GM23338 (cell line): ENCODE data around the gene SART1. TPM values are rescaled to one million over a fixed set of nuclear protein-coding genes. Genes with fewer than 3 reads are reported as not detected.

Experiments used
- ATAC-seq: fragments of 200-7000 bp; cut with Tn5 transposase; 3 replicates; pipeline ENCODE4 v1.9.1; 2020
- DNase-seq: peaks from one replicate; pipeline ENCODE4 v3.0.0-alpha.2; 2015; ENCODE audit warnings: low spot score
- H2AFZ ChIP-seq: fragments of 200-600 bp; sonication (generic); 2 replicates; pipeline ENCODE4 v1.8.0; 2016; ENCODE audit warnings: antibody characterized with exemption, mild to moderate bottlenecking, moderate library complexity
- H3F3A ChIP-seq: fragments of 200-600 bp; sonication (generic); replicated peaks from 2 replicates; pipeline ENCODE4 v1.8.0; 2017; ENCODE audit warnings: antibody characterized with exemption, mixed run types, low read depth
- H3K27ac ChIP-seq: fragments of 200-600 bp; sonication (generic); 2 replicates; pipeline ENCODE4 v1.6.1; 2016; ENCODE audit warnings: low read depth
- H3K27me3 ChIP-seq: fragments of 200-600 bp; sonication (generic); 2 replicates; pipeline ENCODE4 v1.8.0; 2016; ENCODE audit warnings: mild to moderate bottlenecking, mixed run types, moderate library complexity; ENCODE audit not compliant: insufficient read depth
- H3K36me3 ChIP-seq: fragments of 200-600 bp; sonication (generic); 2 replicates; pipeline ENCODE4 v1.8.0; 2016; ENCODE audit warnings: mild to moderate bottlenecking; ENCODE audit not compliant: insufficient read depth
- H3K4me1 ChIP-seq: fragments of 200-600 bp; sonication (generic); 2 replicates; pipeline ENCODE4 v1.8.0; 2016; ENCODE audit warnings: mild to moderate bottlenecking, moderate library complexity; ENCODE audit not compliant: insufficient read depth
- H3K4me2 ChIP-seq: fragments of 200-600 bp; sonication (generic); 2 replicates; pipeline ENCODE4 v1.7.1; 2017; ENCODE audit warnings: mixed run types
- H3K4me3 ChIP-seq: fragments of 200-600 bp; sonication (generic); 2 replicates; pipeline ENCODE4 v1.6.1; 2016; ENCODE audit warnings: mixed run types
- H3K79me2 ChIP-seq: fragments of 200-600 bp; sonication (generic); replicated peaks from 2 replicates; pipeline ENCODE4 v1.8.0; 2017; ENCODE audit warnings: mild to moderate bottlenecking; ENCODE audit not compliant: insufficient read depth
- H3K9me2 ChIP-seq: fragments of 200-600 bp; sonication (generic); 2 replicates; pipeline ENCODE4 v1.8.0; 2017; ENCODE audit not compliant: insufficient read depth
- H4K20me1 ChIP-seq: fragments of 200-600 bp; sonication (generic); replicated peaks from 2 replicates; pipeline ENCODE4 v1.8.0; 2017; ENCODE audit warnings: mild to moderate bottlenecking; ENCODE audit not compliant: insufficient read depth
- H3K27ac Mint-ChIP-seq: 2 replicates; pipeline ENCODE4 v1.8.0; 2020; ENCODE audit warnings: inconsistent platforms, mild to moderate bottlenecking, moderate library complexity, mixed read lengths
- H3K27me3 Mint-ChIP-seq: 3 replicates; pipeline ENCODE4 v1.8.0; 2022; ENCODE audit warnings: low read depth, mild to moderate bottlenecking, moderate library complexity, mixed read lengths, inconsistent platforms; ENCODE audit not compliant: insufficient read depth, poor library complexity
- H3K36me3 Mint-ChIP-seq: 3 replicates; pipeline ENCODE4 v1.8.0; 2021; ENCODE audit warnings: low read depth, mild to moderate bottlenecking, inconsistent platforms, moderate library complexity, mixed read lengths
- H3K4me1 Mint-ChIP-seq: 3 replicates; pipeline ENCODE4 v1.8.0; 2020; ENCODE audit warnings: mild to moderate bottlenecking, inconsistent platforms, mixed read lengths
- H3K4me3 Mint-ChIP-seq: 3 replicates; pipeline ENCODE4 v1.8.0; 2021; ENCODE audit warnings: moderate library complexity, mild to moderate bottlenecking, inconsistent platforms, mixed read lengths
- H3K9me3 Mint-ChIP-seq: 3 replicates; pipeline ENCODE4 v1.8.0; 2020; ENCODE audit warnings: moderate library complexity, mild to moderate bottlenecking, inconsistent platforms, mixed read lengths
- ETS1 ChIP-seq: IDR thresholded peaks from 2 replicates; pipeline ENCODE4 v1.6.1; 2016; ENCODE audit warnings: antibody characterized with exemption
- EZH2 ChIP-seq: fragments of 200-600 bp; sonication (generic); IDR thresholded peaks from one replicate; pipeline ENCODE4 v1.8.0; 2017; ENCODE audit warnings: antibody characterized with exemption, mild to moderate bottlenecking, low read depth; ENCODE audit not compliant: unreplicated experiment
- EZH2phosphoT487 ChIP-seq: fragments of 200-600 bp; sonication (generic); IDR thresholded peaks from one replicate; pipeline ENCODE4 v1.8.1; 2018; ENCODE audit warnings: antibody characterized with exemption; ENCODE audit not compliant: unreplicated experiment
- JUNB ChIP-seq: IDR thresholded peaks from one replicate; pipeline ENCODE4 v1.6.1; 2016; ENCODE audit warnings: antibody characterized with exemption; ENCODE audit not compliant: unreplicated experiment
- NANOG ChIP-seq: IDR thresholded peaks from 2 replicates; pipeline ENCODE4 v1.6.1; 2016; ENCODE audit warnings: antibody characterized with exemption, borderline replicate concordance
- POLR2AphosphoS5 ChIP-seq: IDR thresholded peaks from 2 replicates; pipeline ENCODE4 v1.6.1; 2016; ENCODE audit warnings: antibody characterized with exemption, low read depth
- STAT1 ChIP-seq: IDR thresholded peaks from one replicate; pipeline ENCODE4 v1.6.1; 2016; ENCODE audit warnings: antibody characterized with exemption; ENCODE audit not compliant: unreplicated experiment
- ZNF114 ChIP-seq: fragments of 250-450 bp; sonication (Bioruptor Pico); IDR thresholded peaks from 2 replicates; pipeline ENCODE4 v1.5.0; 2020; ENCODE audit warnings: mild to moderate bottlenecking, moderate library complexity
- polyA plus RNA-seq: library from polyadenylated mRNA; unstranded; fragments of >200 nt; fragmentation: Nextera tagmentation; extraction: Ambion mirVana; gene quantifications from 2 replicates; pipeline ENCODE4 v1.2.1, GENCODE V29; 2016
- total RNA-seq: library from RNA; depleted of rRNA; stranded (reverse); fragments of >200 nt; shearing (Covaris generic); gene quantifications from 2 replicates; pipeline ENCODE4 v1.2.3, GENCODE V29; 2014
- TF ChIP-seq, protein P1 (sequence below): fragments of 250-450 bp; sonication (Bioruptor Pico); IDR thresholded peaks from 2 replicates; pipeline ENCODE4 v1.5.0; 2020; ENCODE audit warnings: mild to moderate bottlenecking, moderate library complexity
- TF ChIP-seq, protein P2 (sequence below), 2 experiments: fragments of 200-600 bp in 1 of 2; sonication (generic) in 1 of 2; conservative IDR thresholded peaks; 2 replicates each; pipeline versions ENCODE4 v1.5.1 to v1.6.1; 2016 to 2017; ENCODE audit warnings: antibody characterized with exemption in 2 of 2, low read depth in 2 of 2, mild to moderate bottlenecking in 2 of 2, moderate library complexity in 1 of 2
- TF ChIP-seq, protein P3 (sequence below): IDR thresholded peaks from one replicate; pipeline ENCODE4 v1.6.1; 2018; ENCODE audit warnings: antibody characterized with exemption; ENCODE audit not compliant: unreplicated experiment

Gene SART1
- total and polyA plus RNA-seq, 2 experiments from 2014 or later, result 43.9 to 91.0 TPM

DNA sequence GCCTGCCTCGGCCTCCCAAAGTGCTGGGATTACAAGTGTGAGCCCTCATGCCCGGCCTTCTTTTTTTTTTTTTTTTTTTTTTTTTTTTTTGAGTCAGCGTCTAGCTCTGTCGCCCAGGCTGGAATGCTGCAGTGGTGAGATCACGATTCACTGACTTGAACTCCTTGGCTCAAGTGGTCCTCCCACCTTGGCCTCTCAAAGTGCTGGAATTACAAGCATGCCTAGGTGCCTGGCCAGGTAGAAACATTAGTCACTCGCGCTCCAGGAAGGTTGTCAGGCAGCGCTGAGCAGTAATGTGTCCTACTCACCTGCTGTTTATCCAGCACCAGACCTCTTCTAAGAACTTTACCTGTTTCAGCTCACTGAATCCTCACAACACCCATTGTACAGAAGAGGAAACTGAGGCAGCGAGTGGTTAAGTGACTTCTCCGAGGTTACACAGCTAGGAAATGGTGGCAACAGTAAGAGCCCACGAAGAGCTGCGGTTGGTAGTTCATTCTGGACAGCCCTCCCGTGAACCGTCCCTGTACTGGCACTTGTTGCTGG lies 49.8 kb downstream of the SART1 start:
- H3K4me1 Mint-ChIP-seq, result peaks cover 15% of the 10 kb centered on the region; the same call in 2 of the 3 replicates
- Histone ChIP-seq H3K36me3 (no peaks in the 10 kb centered on the region), H3F3A (0 out of 2 replicates have a peak, but pooled peaks cover 3% of the 10 kb centered on the region), H4K20me1 (no peaks in the 10 kb centered on the region), H3K27me3 (peaks cover 23% of the 10 kb centered on the region), H2AFZ (peak overlapping the region; percentile 97), H3K4me1 (0 out of 2 replicates have a peak, but pooled peaks cover 8% of the 10 kb centered on the region), H3K9me2 (no peaks in the 10 kb centered on the region), H3K4me2 (peak overlapping the region; percentile 80), H3K4me3 (peak overlapping the region; percentile 57), H3K27ac (no peak overlapping the region), H3K79me2 (no peaks in the 10 kb centered on the region)
- peaks cover 16% of the 10 kb centered on the region for H3K27me3 Mint-ChIP-seq
- no peaks in the 10 kb centered on the region; the same call in 2 of the 3 replicates for H3K36me3 Mint-ChIP-seq
- TF ChIP-seq STAT1 (no peak), NANOG (no peak), ETS1 (no peak), EZH2 (no peak), POLR2AphosphoS5 (no peak), ZNF114 (no peak), EZH2phosphoT487 (no peak), JUNB (no peak)
- TF ChIP-seq, protein P1, sequence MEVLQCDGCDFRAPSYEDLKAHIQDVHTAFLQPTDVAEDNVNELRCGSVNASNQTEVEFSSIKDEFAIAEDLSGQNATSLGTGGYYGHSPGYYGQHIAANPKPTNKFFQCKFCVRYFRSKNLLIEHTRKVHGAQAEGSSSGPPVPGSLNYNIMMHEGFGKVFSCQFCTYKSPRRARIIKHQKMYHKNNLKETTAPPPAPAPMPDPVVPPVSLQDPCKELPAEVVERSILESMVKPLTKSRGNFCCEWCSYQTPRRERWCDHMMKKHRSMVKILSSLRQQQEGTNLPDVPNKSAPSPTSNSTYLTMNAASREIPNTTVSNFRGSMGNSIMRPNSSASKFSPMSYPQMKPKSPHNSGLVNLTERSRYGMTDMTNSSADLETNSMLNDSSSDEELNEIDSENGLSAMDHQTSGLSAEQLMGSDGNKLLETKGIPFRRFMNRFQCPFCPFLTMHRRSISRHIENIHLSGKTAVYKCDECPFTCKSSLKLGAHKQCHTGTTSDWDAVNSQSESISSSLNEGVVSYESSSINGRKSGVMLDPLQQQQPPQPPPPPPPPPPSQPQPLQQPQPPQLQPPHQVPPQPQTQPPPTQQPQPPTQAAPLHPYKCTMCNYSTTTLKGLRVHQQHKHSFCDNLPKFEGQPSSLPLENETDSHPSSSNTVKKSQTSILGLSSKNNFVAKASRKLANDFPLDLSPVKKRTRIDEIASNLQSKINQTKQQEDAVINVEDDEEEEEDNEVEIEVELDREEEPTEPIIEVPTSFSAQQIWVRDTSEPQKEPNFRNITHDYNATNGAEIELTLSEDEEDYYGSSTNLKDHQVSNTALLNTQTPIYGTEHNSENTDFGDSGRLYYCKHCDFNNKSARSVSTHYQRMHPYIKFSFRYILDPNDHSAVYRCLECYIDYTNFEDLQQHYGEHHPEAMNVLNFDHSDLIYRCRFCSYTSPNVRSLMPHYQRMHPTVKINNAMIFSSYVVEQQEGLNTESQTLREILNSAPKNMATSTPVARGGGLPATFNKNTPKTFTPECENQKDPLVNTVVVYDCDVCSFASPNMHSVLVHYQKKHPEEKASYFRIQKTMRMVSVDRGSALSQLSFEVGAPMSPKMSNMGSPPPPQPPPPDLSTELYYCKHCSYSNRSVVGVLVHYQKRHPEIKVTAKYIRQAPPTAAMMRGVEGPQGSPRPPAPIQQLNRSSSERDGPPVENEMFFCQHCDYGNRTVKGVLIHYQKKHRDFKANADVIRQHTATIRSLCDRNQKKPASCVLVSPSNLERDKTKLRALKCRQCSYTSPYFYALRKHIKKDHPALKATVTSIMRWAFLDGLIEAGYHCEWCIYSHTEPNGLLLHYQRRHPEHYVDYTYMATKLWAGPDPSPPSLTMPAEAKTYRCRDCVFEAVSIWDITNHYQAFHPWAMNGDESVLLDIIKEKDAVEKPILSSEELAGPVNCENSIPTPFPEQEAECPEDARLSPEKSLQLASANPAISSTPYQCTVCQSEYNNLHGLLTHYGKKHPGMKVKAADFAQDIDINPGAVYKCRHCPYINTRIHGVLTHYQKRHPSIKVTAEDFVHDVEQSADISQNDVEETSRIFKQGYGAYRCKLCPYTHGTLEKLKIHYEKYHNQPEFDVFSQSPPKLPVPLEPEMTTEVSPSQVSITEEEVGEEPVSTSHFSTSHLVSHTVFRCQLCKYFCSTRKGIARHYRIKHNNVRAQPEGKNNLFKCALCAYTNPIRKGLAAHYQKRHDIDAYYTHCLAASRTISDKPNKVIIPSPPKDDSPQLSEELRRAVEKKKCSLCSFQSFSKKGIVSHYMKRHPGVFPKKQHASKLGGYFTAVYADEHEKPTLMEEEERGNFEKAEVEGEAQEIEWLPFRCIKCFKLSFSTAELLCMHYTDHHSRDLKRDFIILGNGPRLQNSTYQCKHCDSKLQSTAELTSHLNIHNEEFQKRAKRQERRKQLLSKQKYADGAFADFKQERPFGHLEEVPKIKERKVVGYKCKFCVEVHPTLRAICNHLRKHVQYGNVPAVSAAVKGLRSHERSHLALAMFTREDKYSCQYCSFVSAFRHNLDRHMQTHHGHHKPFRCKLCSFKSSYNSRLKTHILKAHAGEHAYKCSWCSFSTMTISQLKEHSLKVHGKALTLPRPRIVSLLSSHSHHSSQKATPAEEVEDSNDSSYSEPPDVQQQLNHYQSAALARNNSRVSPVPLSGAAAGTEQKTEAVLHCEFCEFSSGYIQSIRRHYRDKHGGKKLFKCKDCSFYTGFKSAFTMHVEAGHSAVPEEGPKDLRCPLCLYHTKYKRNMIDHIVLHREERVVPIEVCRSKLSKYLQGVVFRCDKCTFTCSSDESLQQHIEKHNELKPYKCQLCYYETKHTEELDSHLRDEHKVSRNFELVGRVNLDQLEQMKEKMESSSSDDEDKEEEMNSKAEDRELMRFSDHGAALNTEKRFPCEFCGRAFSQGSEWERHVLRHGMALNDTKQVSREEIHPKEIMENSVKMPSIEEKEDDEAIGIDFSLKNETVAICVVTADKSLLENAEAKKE (CRISPR knock-in tag), result no peak
- TF ChIP-seq, protein P2, sequence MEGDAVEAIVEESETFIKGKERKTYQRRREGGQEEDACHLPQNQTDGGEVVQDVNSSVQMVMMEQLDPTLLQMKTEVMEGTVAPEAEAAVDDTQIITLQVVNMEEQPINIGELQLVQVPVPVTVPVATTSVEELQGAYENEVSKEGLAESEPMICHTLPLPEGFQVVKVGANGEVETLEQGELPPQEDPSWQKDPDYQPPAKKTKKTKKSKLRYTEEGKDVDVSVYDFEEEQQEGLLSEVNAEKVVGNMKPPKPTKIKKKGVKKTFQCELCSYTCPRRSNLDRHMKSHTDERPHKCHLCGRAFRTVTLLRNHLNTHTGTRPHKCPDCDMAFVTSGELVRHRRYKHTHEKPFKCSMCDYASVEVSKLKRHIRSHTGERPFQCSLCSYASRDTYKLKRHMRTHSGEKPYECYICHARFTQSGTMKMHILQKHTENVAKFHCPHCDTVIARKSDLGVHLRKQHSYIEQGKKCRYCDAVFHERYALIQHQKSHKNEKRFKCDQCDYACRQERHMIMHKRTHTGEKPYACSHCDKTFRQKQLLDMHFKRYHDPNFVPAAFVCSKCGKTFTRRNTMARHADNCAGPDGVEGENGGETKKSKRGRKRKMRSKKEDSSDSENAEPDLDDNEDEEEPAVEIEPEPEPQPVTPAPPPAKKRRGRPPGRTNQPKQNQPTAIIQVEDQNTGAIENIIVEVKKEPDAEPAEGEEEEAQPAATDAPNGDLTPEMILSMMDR (conservative IDR thresholded peaks at IDR 0.05; ENCODE audit: low read depth in 2 of 2), result no peak
- TF ChIP-seq, protein P3, sequence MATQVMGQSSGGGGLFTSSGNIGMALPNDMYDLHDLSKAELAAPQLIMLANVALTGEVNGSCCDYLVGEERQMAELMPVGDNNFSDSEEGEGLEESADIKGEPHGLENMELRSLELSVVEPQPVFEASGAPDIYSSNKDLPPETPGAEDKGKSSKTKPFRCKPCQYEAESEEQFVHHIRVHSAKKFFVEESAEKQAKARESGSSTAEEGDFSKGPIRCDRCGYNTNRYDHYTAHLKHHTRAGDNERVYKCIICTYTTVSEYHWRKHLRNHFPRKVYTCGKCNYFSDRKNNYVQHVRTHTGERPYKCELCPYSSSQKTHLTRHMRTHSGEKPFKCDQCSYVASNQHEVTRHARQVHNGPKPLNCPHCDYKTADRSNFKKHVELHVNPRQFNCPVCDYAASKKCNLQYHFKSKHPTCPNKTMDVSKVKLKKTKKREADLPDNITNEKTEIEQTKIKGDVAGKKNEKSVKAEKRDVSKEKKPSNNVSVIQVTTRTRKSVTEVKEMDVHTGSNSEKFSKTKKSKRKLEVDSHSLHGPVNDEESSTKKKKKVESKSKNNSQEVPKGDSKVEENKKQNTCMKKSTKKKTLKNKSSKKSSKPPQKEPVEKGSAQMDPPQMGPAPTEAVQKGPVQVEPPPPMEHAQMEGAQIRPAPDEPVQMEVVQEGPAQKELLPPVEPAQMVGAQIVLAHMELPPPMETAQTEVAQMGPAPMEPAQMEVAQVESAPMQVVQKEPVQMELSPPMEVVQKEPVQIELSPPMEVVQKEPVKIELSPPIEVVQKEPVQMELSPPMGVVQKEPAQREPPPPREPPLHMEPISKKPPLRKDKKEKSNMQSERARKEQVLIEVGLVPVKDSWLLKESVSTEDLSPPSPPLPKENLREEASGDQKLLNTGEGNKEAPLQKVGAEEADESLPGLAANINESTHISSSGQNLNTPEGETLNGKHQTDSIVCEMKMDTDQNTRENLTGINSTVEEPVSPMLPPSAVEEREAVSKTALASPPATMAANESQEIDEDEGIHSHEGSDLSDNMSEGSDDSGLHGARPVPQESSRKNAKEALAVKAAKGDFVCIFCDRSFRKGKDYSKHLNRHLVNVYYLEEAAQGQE, result no peak
- no peak overlapping the region for H3K27ac Mint-ChIP-seq
- H3K9me3 Mint-ChIP-seq, result no peaks in the 10 kb centered on the region
- H3K4me3 Mint-ChIP-seq, result peak overlapping the region; percentile 55
- ATAC-seq (peak; percentile 5; the same call in 2 of the 3 replicates), DNase-seq (peak; percentile 53)
